Natural killer cell treated with Interleukin-12 subunit alpha and Interleukin-12 subunit beta and Interleukin-15 and Interleukin-18, amount 100 ng/mL, for 72 hours (primary cell): Measurements from ENCODE around the gene BST1. TPM values are rescaled to one million over a fixed set of nuclear protein-coding genes. Genes with fewer than 3 reads are reported as not detected.
A peak's percentile ranks its signal among the peaks of the same experiment; 100 is the strongest.

Source experiments
- ATAC-seq, 2 donors: fragments of 150-1000 bp; cut with Tn5 transposase in 1 of 2; sonication (Bioruptor Pico), chemical (Tn5 transposase) in 1 of 2; 2 replicates each; pipeline ENCODE4 v1.10.0; 2021
- DNase-seq: peaks from one replicate; pipeline ENCODE4 v3.0.0; 2022; ENCODE audit warnings: low spot score
- H3K27ac Mint-ChIP-seq, 2 donors: 1 replicate in 1 of 2; 2 replicates in 1 of 2; pipeline ENCODE4 v1.8.0; 2022; ENCODE audit warnings: mixed read lengths in 2 of 2, mild to moderate bottlenecking in 1 of 2, moderate library complexity in 1 of 2
- H3K27me3 Mint-ChIP-seq, 2 donors: 1 replicate in 1 of 2; 2 replicates in 1 of 2; pipeline ENCODE4 v1.8.0; 2022; ENCODE audit warnings: mixed read lengths in 2 of 2
- H3K36me3 Mint-ChIP-seq: one replicate; pipeline ENCODE4 v1.8.0; 2022; ENCODE audit warnings: mixed read lengths
- H3K4me1 Mint-ChIP-seq, 2 donors: 1 replicate in 1 of 2; 2 replicates in 1 of 2; pipeline ENCODE4 v1.8.0; 2022; ENCODE audit warnings: low read depth in 2 of 2, mixed read lengths in 2 of 2, mild to moderate bottlenecking in 1 of 2
- H3K4me3 Mint-ChIP-seq: one replicate; pipeline ENCODE4 v1.8.0; 2022; ENCODE audit warnings: mixed read lengths
- H3K9me3 Mint-ChIP-seq: 2 replicates; pipeline ENCODE4 v1.8.0; 2022; ENCODE audit warnings: mixed read lengths
- total RNA-seq, 2 donors: library from RNA; stranded (reverse); gene quantifications; one replicate each; pipeline ENCODE4 v1.2.3, GENCODE V29; 2022

Gene BST1
- total RNA-seq, 2 donors from 2014 or later: 0.39 to 1.5 TPM

- H3K27me3 Mint-ChIP-seq: no peaks in the 10 kb centered on the region
- peaks cover 24 to 26% of the 10 kb centered on the region in 2 donors for H3K4me1 Mint-ChIP-seq
- H3K4me3 Mint-ChIP-seq: no peak overlapping the region
- H3K9me3 Mint-ChIP-seq: no peaks in the 10 kb centered on the region
- H3K27ac Mint-ChIP-seq: peak overlapping the region in 1 of 2 donors; percentile 74
- H3K36me3 Mint-ChIP-seq: no peaks in the 10 kb centered on the region
- ATAC-seq (no peak), DNase-seq (no peak)
These were observed 34.1 kb upstream of the BST1 start for GRCh38 chr4:15668566-15669435.

- no peak overlapping the region for H3K4me3 Mint-ChIP-seq
- no peak for ATAC-seq
- H3K36me3 Mint-ChIP-seq: no peaks in the 10 kb centered on the region
- peaks cover 11 to 13% of the 10 kb centered on the region in 2 donors for H3K4me1 Mint-ChIP-seq
- H3K9me3 Mint-ChIP-seq: no peaks in the 10 kb centered on the region
- no peak overlapping the region for H3K27ac Mint-ChIP-seq
- DNase-seq: no peak
- no peaks in the 10 kb centered on the region for H3K27me3 Mint-ChIP-seq
These were observed 32.3 kb upstream of the BST1 start for GRCh38 chr4:15670576-15670975.

DNA sequence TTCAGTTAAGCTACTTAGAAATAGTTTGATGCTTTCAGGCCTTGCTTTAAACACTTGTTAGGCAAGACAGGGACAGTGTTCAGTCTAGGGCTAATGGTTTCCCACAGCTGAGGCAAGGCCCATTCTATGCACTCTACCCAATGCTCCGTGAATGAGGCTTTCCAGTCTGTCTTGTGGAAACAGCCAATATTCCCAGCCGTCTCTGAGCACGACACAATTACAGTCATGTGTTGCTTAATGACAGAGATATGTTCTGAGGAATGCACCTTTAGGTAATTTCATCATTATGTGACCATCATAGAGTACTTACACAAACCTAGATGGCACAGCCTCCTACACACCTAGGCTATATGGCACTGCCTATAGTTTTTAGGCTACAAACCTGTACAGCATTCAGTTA is 30.8 kb upstream of the BST1 start:
- ATAC-seq (no peak), DNase-seq (no peak)
- Mint-ChIP-seq H3K9me3 (no peaks in the 10 kb centered on the region), H3K4me3 (no peak overlapping the region), H3K27ac (no peak overlapping the region), H3K4me1 (peaks cover 0 to 2% of the 10 kb centered on the region in 2 donors), H3K27me3 (no peaks in the 10 kb centered on the region), H3K36me3 (no peaks in the 10 kb centered on the region)

- ATAC-seq (no peak), DNase-seq (no peak)
- no peak overlapping the region for H3K4me3 Mint-ChIP-seq
- H3K27ac Mint-ChIP-seq: no peak overlapping the region
- no peaks in the 10 kb centered on the region for H3K27me3 Mint-ChIP-seq
- H3K4me1 Mint-ChIP-seq: peaks cover 0 to 2% of the 10 kb centered on the region in 2 donors
- H3K36me3 Mint-ChIP-seq: no peaks in the 10 kb centered on the region
- H3K9me3 Mint-ChIP-seq: no peaks in the 10 kb centered on the region
These were observed 29.5 kb upstream of the BST1 start for GRCh38 chr4:15673337-15673736.

DNA sequence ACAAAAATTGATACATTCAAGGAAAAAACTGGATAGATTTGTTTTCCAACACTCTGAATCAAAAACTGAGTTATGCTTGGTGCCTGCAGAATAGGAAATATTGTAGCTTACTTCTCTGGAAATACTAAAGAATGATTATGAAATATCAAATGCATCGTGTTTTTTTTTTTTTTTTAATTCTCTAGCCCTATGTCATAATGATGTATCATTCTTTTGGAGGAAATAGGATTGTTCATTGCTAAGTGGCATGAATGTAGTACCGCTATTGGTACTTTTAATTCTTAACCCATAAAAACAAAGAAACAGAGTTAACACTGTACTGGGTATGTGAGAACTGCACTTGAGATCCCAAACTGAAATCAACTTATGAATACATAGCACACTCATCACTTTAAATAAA is 28.8 kb upstream of the BST1 start:
- Mint-ChIP-seq H3K36me3 (no peaks in the 10 kb centered on the region), H3K4me3 (no peak overlapping the region), H3K27me3 (no peaks in the 10 kb centered on the region), H3K4me1 (peaks cover 0 to 4% of the 10 kb centered on the region in 2 donors), H3K9me3 (no peaks in the 10 kb centered on the region), H3K27ac (peak overlapping the region in 1 of 2 donors; percentile 37)
- ATAC-seq: no peak
- DNase-seq: no peak

GRCh38 chr4:15674926-15675325 is 27.9 kb upstream of the BST1 start:
- DNase-seq: no peak
- H3K4me3 Mint-ChIP-seq: no peak overlapping the region
- H3K4me1 Mint-ChIP-seq: peaks cover 3 to 7% of the 10 kb centered on the region in 2 donors
- ATAC-seq: no peak
- H3K27ac Mint-ChIP-seq: peak overlapping the region in 1 of 2 donors; percentile 62
- H3K9me3 Mint-ChIP-seq: no peaks in the 10 kb centered on the region
- H3K27me3 Mint-ChIP-seq: no peaks in the 10 kb centered on the region
- H3K36me3 Mint-ChIP-seq: no peaks in the 10 kb centered on the region

GRCh38 chr4:15675356-15675755 is 27.5 kb upstream of the BST1 start:
- Mint-ChIP-seq H3K9me3 (no peaks in the 10 kb centered on the region), H3K36me3 (no peaks in the 10 kb centered on the region), H3K27ac (peak overlapping the region in 1 of 2 donors; percentile 57), H3K4me1 (peaks cover 6 to 10% of the 10 kb centered on the region in 2 donors), H3K4me3 (no peak overlapping the region), H3K27me3 (no peaks in the 10 kb centered on the region)
- no peak for DNase-seq
- no peak for ATAC-seq

- H3K4me3 Mint-ChIP-seq: no peak overlapping the region
- DNase-seq (no peak), ATAC-seq (no peak)
- peak overlapping the region in 1 of 2 donors; percentile 57 for H3K27ac Mint-ChIP-seq
- peaks cover 6 to 10% of the 10 kb centered on the region in 2 donors for H3K4me1 Mint-ChIP-seq
- no peaks in the 10 kb centered on the region for H3K36me3 Mint-ChIP-seq
- H3K27me3 Mint-ChIP-seq: no peaks in the 10 kb centered on the region
- no peaks in the 10 kb centered on the region for H3K9me3 Mint-ChIP-seq
These were observed 26.8 kb upstream of the BST1 start for GRCh38 chr4:15676039-15676438.

DNA sequence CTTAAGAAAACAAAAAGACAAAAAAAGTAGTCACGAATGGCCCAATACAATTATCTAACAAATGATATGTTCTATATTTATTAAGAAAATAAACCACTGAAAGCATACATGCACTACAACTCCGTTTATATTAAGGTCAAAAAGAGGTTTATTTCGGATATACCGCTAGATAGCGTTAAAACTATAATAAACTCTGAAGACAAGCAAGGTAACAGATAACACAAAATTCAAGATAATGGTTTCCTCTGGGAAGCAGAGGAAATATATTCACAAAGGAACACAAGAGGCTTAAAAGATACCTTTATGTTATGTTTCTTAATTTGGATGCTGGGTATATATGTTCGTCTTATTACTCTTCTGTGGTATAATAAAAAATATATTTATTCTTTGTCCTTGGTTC is 26.0 kb upstream of the BST1 start:
- Mint-ChIP-seq H3K36me3 (no peaks in the 10 kb centered on the region), H3K9me3 (no peaks in the 10 kb centered on the region), H3K4me1 (peaks cover 13 to 19% of the 10 kb centered on the region in 2 donors), H3K27me3 (no peaks in the 10 kb centered on the region), H3K27ac (no peak overlapping the region), H3K4me3 (no peak overlapping the region)
- ATAC-seq (no peak), DNase-seq (no peak)

DNA sequence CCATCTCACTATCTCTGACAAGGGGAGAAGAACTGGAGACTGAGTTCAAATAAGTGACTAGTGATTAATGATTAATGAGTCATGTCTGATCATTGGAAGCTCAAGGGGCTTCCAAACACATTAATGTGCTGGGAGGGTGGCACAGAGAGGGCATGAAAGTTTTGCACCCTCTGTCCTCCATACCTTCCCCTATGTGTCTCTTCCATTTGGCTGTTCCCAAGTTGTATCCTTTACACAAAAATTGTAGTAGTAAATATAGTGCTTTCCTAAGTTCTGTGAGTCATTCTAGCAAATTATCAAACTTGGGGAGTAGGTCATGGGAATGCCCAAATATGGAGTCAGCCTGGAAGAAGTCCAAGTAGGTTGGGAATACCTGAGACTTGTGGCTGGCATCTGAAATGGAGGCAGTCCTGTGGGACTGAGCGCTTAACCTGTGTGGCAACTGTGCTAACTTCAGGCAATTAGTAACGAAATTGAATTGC is 25.3 kb upstream of the BST1 start:
- Mint-ChIP-seq H3K36me3 (no peaks in the 10 kb centered on the region), H3K9me3 (no peaks in the 10 kb centered on the region), H3K4me3 (no peak overlapping the region), H3K4me1 (peaks cover 19 to 25% of the 10 kb centered on the region in 2 donors), H3K27ac (no peak overlapping the region), H3K27me3 (no peaks in the 10 kb centered on the region)
- ATAC-seq: no peak
- no peak for DNase-seq

GRCh38 chr4:15681067-15681371 is 21.8 kb upstream of the BST1 start:
- Mint-ChIP-seq H3K36me3 (no peaks in the 10 kb centered on the region), H3K9me3 (no peaks in the 10 kb centered on the region), H3K4me3 (peak overlapping the region; percentile 98), H3K4me1 (peaks cover 32 to 47% of the 10 kb centered on the region in 2 donors), H3K27me3 (no peaks in the 10 kb centered on the region), H3K27ac (peak overlapping the region; percentile 98)
- DNase-seq: no peak
- no peak for ATAC-seq

DNA sequence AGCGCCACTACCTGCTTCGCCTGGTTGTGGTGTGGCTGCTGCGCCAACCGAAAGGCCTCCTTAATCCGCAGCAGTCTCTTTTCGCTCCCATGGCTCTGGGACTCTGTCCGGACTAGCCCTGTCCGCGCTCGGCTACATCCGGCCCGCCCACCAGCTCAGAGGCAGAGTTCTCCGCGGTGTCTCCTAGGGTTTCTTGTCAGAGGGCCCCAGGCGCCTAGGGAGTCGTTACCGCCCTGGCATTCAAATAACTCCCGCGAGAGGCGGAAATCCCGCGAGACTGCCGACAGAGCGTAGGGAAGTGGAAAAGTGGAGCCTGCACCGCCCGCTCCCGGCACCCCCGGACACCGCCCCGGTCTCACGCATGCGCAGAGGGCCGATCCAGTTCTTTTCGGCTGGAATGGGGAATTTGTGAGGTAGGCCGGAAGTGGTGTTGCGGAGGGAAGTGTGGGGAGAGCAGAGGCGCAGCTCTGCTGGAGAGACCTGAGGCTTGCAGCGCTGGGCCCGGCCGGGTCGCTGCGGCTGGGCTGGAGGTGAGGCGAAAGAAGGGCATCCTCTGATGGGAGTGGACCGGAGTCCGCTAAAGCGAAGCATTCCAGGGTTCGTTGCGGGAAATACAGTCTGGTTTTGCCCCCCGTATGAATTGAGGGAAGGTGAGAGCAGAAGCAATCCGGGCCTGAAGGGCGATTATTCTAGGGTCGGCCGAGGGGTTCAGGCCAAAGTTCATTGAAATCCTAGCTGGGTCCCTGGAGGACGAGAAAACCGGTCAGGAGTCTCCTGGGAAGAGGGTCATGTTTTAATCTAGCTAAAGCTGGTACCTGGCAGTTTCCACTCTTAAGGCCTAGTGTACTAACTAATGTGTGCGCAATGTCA is 21.3 kb upstream of the BST1 start, which contains the start of gene FAM200B:
TSS of gene FAM200B (plus strand) at position 456 of the 870 bp plus-strand sequence. CDS start 5,151 bp downstream, outside the sequence.
- Mint-ChIP-seq H3K36me3 (no peaks in the 10 kb centered on the region), H3K9me3 (no peaks in the 10 kb centered on the region), H3K27me3 (no peaks in the 10 kb centered on the region), H3K4me1 (peaks cover 32 to 47% of the 10 kb centered on the region in 2 donors), H3K27ac (peak within 1 kb of the TSS; percentile 98), H3K4me3 (peak within 1 kb of the TSS; percentile 98)
- ATAC-seq (peak; percentile 98 to 99), DNase-seq (peak; percentile 97)

- DNase-seq: no peak
- no peak for ATAC-seq
- Mint-ChIP-seq H3K36me3 (peaks cover 3% of the 10 kb centered on the region), H3K9me3 (no peaks in the 10 kb centered on the region), H3K27me3 (no peaks in the 10 kb centered on the region), H3K27ac (peak overlapping the region; percentile 98), H3K4me3 (peak overlapping the region; percentile 98), H3K4me1 (peaks cover 32 to 47% of the 10 kb centered on the region in 2 donors)
These were observed 20.4 kb upstream of the BST1 start for GRCh38 chr4:15682242-15683142.
